PC-3 (cell line): Measurements from ENCODE around the gene KCNH6.

Experiments
- EZH2 ChIP-seq: fragments of 300-600 bp; sonication (generic); IDR thresholded peaks from one replicate; pipeline ENCODE4 v1.6.1; 2017; ENCODE audit warnings: antibody characterized with exemption, mild to moderate bottlenecking, low read length; ENCODE audit not compliant: unreplicated experiment
- TF ChIP-seq, protein P1 (sequence below): fragments of 300-600 bp; sonication (generic); conservative IDR thresholded peaks from 2 replicates; pipeline ENCODE4 v1.5.1; 2017; ENCODE audit warnings: antibody characterized with exemption, low read depth, mild to moderate bottlenecking, low read length

DNA sequence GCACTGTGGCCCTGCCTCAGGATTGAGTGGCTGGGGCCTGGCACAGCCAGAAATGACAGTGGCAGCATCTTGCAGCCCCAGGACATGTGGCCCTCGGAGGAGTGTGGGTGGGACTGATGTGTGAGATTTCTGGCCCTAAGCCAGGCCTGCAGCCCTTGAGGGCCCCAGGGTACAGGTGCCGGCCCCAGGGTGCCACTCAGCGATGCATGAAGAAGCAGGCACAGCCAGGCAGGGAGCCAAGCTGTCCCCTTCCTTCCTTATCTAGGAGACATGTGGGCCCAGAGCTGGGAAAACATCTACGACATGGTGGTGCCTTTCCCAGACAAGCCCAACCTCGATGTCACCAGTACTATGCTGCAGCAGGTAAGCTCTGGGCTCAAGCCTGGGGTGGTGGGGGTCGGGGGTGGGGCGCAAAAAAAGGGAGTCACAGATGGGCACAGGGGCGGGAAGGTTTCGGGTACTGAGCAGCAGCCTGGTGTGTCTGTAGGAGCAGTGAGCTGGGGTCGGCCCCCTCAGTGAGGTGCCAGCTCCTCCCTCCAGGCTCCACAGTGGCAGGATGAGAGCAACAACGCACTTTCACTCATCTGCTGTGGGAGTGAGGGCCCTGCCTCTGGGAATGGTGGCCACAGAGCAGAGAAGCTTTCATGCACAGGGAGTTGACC, 42.2 kb upstream of the KCNH6 start:
- TF ChIP-seq EZH2, result no peak
- TF ChIP-seq, protein P1, sequence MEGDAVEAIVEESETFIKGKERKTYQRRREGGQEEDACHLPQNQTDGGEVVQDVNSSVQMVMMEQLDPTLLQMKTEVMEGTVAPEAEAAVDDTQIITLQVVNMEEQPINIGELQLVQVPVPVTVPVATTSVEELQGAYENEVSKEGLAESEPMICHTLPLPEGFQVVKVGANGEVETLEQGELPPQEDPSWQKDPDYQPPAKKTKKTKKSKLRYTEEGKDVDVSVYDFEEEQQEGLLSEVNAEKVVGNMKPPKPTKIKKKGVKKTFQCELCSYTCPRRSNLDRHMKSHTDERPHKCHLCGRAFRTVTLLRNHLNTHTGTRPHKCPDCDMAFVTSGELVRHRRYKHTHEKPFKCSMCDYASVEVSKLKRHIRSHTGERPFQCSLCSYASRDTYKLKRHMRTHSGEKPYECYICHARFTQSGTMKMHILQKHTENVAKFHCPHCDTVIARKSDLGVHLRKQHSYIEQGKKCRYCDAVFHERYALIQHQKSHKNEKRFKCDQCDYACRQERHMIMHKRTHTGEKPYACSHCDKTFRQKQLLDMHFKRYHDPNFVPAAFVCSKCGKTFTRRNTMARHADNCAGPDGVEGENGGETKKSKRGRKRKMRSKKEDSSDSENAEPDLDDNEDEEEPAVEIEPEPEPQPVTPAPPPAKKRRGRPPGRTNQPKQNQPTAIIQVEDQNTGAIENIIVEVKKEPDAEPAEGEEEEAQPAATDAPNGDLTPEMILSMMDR, result no peak
